Spleen (tissue), 11 donors: ENCODE data around the gene AGAP6. TPM values are rescaled to one million over a fixed set of nuclear protein-coding genes. Genes with fewer than 3 reads are reported as not detected.
A peak's percentile ranks its signal among the peaks of the same experiment; 100 is the strongest.
"Not testable (repeated sequence)": the region's sequence is repeated elsewhere in the genome, so short reads cannot be mapped to it uniquely, and the experiment has no call there.

Experiments
- DNase-seq: peaks from one replicate; pipeline ENCODE4 v3.0.0-alpha.2; 2020
- H3K27ac ChIP-seq, 8 donors: fragments of 200-600 bp; sonication (generic) in 7 of 8; 1 replicate in 4 of 8; 2 replicates in 4 of 8; pipeline versions ENCODE4 v1.5.0 to v1.8.0; 2016 to 2021; ENCODE audit warnings: inconsistent platforms in 4 of 8, mild to moderate bottlenecking in 4 of 8, moderate library complexity in 1 of 8
- H3K27me3 ChIP-seq, 7 donors: fragments of 200-600 bp; sonication (generic) in 6 of 7; replicated peaks in 1 of 7; 1 replicate in 4 of 7; 2 replicates in 3 of 7; pipeline versions ENCODE4 v1.5.0 to v1.8.0; 2016 to 2021; ENCODE audit warnings: inconsistent platforms in 3 of 7, mild to moderate bottlenecking in 1 of 7
- H3K36me3 ChIP-seq, 6 donors: fragments of 200-600 bp; sonication (generic) in 5 of 6; 1 replicate in 4 of 6; 2 replicates in 2 of 6; pipeline versions ENCODE4 v1.5.0 to v1.8.0; 2016 to 2021; ENCODE audit warnings: inconsistent platforms in 2 of 6
- H3K4me1 ChIP-seq, 6 donors: fragments of 200-600 bp; sonication (generic) in 5 of 6; 1 replicate in 3 of 6; 2 replicates in 3 of 6; pipeline versions ENCODE4 v1.5.0 to v1.8.0; 2016 to 2021; ENCODE audit warnings: inconsistent platforms in 3 of 6
- H3K4me3 ChIP-seq, 8 donors: fragments of 200-600 bp; sonication (generic) in 7 of 8; 1 replicate in 4 of 8; 2 replicates in 4 of 8; pipeline versions ENCODE4 v1.5.0 to v1.8.0; 2016 to 2021; ENCODE audit warnings: inconsistent platforms in 4 of 8, mild to moderate bottlenecking in 4 of 8, moderate library complexity in 2 of 8
- H3K9me3 ChIP-seq, 8 donors: fragments of 200-600 bp; sonication (generic) in 7 of 8; 1 replicate in 4 of 8; 2 replicates in 4 of 8; pipeline versions ENCODE4 v1.5.0 to v1.8.0; 2016 to 2021; ENCODE audit warnings: inconsistent platforms in 4 of 8
- CTCF ChIP-seq, 11 experiments: fragments of 200-600 bp in 7 of 11; fragments of 450-650 bp in 4 of 11; sonication (generic) in 4 of 11; IDR thresholded peaks in 8 of 11; conservative IDR thresholded peaks in 3 of 11; 1 replicate in 7 of 11; 2 replicates in 4 of 11; pipeline versions ENCODE4 v1.4.0 to v1.8.0; 2016 to 2021; ENCODE audit warnings: antibody characterized with exemption in 11 of 11, inconsistent platforms in 4 of 11, mild to moderate bottlenecking in 1 of 11
- POLR2A ChIP-seq, 3 donors: fragments of 450-650 bp; IDR thresholded peaks; one replicate each; pipeline ENCODE4 v1.5.1; 2017; ENCODE audit warnings: antibody characterized with exemption in 3 of 3, mild to moderate bottlenecking in 1 of 3
- POLR2AphosphoS5 ChIP-seq, 3 donors: sonication (generic); formaldehyde crosslinking; IDR thresholded peaks; one replicate each; pipeline ENCODE4 v1.5.1; 2017; ENCODE audit warnings: antibody characterized with exemption in 3 of 3
- WGBS, 5 donors: extraction: QIAGEN DNeasy Blood & Tissue Kit in 3 of 5; methylation state at CpG; one replicate each; pipeline versions ENCODE4 v1.1.5 to v1.1.7; 2013 to 2018; 5-methylcytosine and 5-hydroxymethylcytosine counted together
- intact Hi-C: fragments of 100-400 bp; cut with DNase I; formaldehyde crosslinking; loops from one replicate; pipeline ENCODE4 v1.15.0; 2023; ENCODE audit warnings: low total_unique reads
- polyA plus RNA-seq, 3 donors: library from polyadenylated mRNA; stranded (reverse); fragments of 200-250 nt; gene quantifications; one replicate each; pipeline ENCODE4 v1.2.1, GENCODE V29; 2013
- total RNA-seq, 7 donors: library from RNA; depleted of rRNA in 3 of 7; stranded (reverse); fragments of >200 nt in 3 of 7; fragmentation: NEBNext Ultra II Directional in 4 of 7; extraction: Animal tissue kit (Norgen Biotek cat#: 25700) in 4 of 7; gene quantifications; one replicate each; pipeline versions ENCODE4 v1.1.0 to v1.2.1, GENCODE V29; 2016 to 2021
- donor health status: healthy with polysubstance abuse.
- donor health status: DM: no; HTN: no; CAD: no; lungs with moderate emphysema.
- donor health status: DM: no; HTN: no; CAD: no.
- donor health status: Bipolar disorder and iron deficiency.
- donor health status: healthy.
- donor health status: DM: no; HTN: no; CAD: no.
- donor health status: DM: yes; HTN: yes; CAD: no.

AGAP6 gene
- total and polyA plus RNA-seq, 10 donors = 13.1 to 34.2 (median 19.8) TPM

GRCh38 chr10:50021646-50022045 lies 33.4 kb downstream of the AGAP6 start:
- Histone ChIP-seq H3K4me1 (no peaks in the 10 kb centered on the region), H3K9me3 (no peaks in the 10 kb centered on the region), H3K4me3 (no peak overlapping the region), H3K27ac (no peak overlapping the region), H3K27me3 (peaks cover 0 to 19% (median 0%) of the 10 kb centered on the region in 7 donors), H3K36me3 (no peaks in the 10 kb centered on the region)
- DNase-seq = no peak
- TF ChIP-seq POLR2A (IDR thresholded peaks at IDR 0.05) (no peak), POLR2AphosphoS5 (IDR thresholded peaks at IDR 0.05) (no peak)
- intact Hi-C loops = no loop called here
- 72 to 92% (median 85%) methylated on average over 3 of the region's 3 CpGs for WGBS, 5 donors

- DNase-seq, intact Hi-C loops, H3K36me3 ChIP-seq, H3K4me1 ChIP-seq, H3K27ac ChIP-seq, H3K9me3 ChIP-seq, H3K4me3 ChIP-seq: not testable (repeated sequence)
- peaks cover 0 to 26% (median 0%) of the 10 kb centered on the region in 7 donors for H3K27me3 ChIP-seq
- 24 to 47% (median 31%) methylated on average over 26 to 31 of the region's 37 CpGs for WGBS, 5 donors
Observed at GRCh38 chr10:50024716-50025383, 36.6 kb downstream of the AGAP6 start.

GRCh38 chr10:50025627-50026026 lies 37.4 kb downstream of the AGAP6 start:
- DNase-seq = no peak
- no peaks in the 10 kb centered on the region for H3K36me3 ChIP-seq
- 87 to 93% (median 90%) methylated on average over 10 to 14 of the region's 14 CpGs for WGBS, 5 donors

GRCh38 chr10:50027195-50027594 lies 39.0 kb downstream of the AGAP6 start:
- Histone ChIP-seq H3K27me3 (peaks cover 0 to 26% (median 0%) of the 10 kb centered on the region in 7 donors), H3K9me3 (no peaks in the 10 kb centered on the region), H3K36me3 (no peaks in the 10 kb centered on the region), H3K4me1 (no peaks in the 10 kb centered on the region), H3K27ac (no peak overlapping the region), H3K4me3 (no peak overlapping the region)
- intact Hi-C loops = no loop called here
- DNase-seq = peak; percentile 66
- 88 to 97% (median 95%) methylated on average over 13 of the region's 13 CpGs for WGBS, 5 donors
- TF ChIP-seq CTCF (IDR thresholded peaks at IDR 0.05 in 8 of 11, conservative IDR thresholded peaks at IDR 0.05 in 3 of 11) (no peak), POLR2AphosphoS5 (IDR thresholded peaks at IDR 0.05) (no peak), POLR2A (IDR thresholded peaks at IDR 0.05) (no peak)

More at GRCh38 chr10:50025627-50026026, 37.4 kb downstream of the AGAP6 start:
- Histone ChIP-seq H3K27me3 (peaks cover 0 to 26% (median 0%) of the 10 kb centered on the region in 7 donors), H3K27ac (no peak overlapping the region), H3K4me1 (no peaks in the 10 kb centered on the region), H3K9me3 (no peaks in the 10 kb centered on the region), H3K4me3 (no peak overlapping the region)
- intact Hi-C loops = no loop called here
- TF ChIP-seq CTCF (IDR thresholded peaks at IDR 0.05 in 8 of 11, conservative IDR thresholded peaks at IDR 0.05 in 3 of 11) = no peak
- TF ChIP-seq POLR2AphosphoS5 (IDR thresholded peaks at IDR 0.05) = no peak
- no peak for TF ChIP-seq POLR2A (IDR thresholded peaks at IDR 0.05)

GRCh38 chr10:50033481-50033880 lies 45.3 kb downstream of the AGAP6 start:
- Histone ChIP-seq H3K4me3 (no peak overlapping the region), H3K9me3 (no peaks in the 10 kb centered on the region), H3K27ac (no peak overlapping the region), H3K27me3 (no peaks in the 10 kb centered on the region), H3K36me3 (no peaks in the 10 kb centered on the region), H3K4me1 (no peaks in the 10 kb centered on the region)
- 58 to 74% (median 60%) methylated on average over 3 of the region's 3 CpGs for WGBS, 5 donors
- TF ChIP-seq POLR2A (IDR thresholded peaks at IDR 0.05) = no peak
- no peak for TF ChIP-seq CTCF (IDR thresholded peaks at IDR 0.05 in 8 of 11, conservative IDR thresholded peaks at IDR 0.05 in 3 of 11)
- TF ChIP-seq POLR2AphosphoS5 (IDR thresholded peaks at IDR 0.05) = no peak
- intact Hi-C loops = no loop called here
- no peak for DNase-seq

- DNase-seq, H3K9me3 ChIP-seq, H3K27ac ChIP-seq, H3K4me1 ChIP-seq, intact Hi-C loops, H3K27me3 ChIP-seq, H3K36me3 ChIP-seq, H3K4me3 ChIP-seq: not testable (repeated sequence)
- 46 to 73% (median 60%) methylated on average over 2 to 4 of the region's 4 CpGs for WGBS, 5 donors
Observed at GRCh38 chr10:50035337-50035736, 47.1 kb downstream of the AGAP6 start.
